ENCODE data around the gene BTBD9. TPM values are rescaled to one million over a fixed set of nuclear protein-coding genes. Genes with fewer than 3 reads are reported as not detected.

Gene BTBD9
- total RNA-seq, 1 experiment from 2014 or later: 8.9 TPM

GRCh38 chr6:38173909-38174308 lies 465.8 kb downstream of the BTBD9 start:
- H4K8ac ChIP-seq (replicated peaks; ENCODE audit: insufficient read length, low read depth, low read length): no peak overlapping the region
- Mint-ChIP-seq H3K4me1 (peaks cover 31 to 56% of the 10 kb centered on the region in 2 experiments), H3K4me3 (no peak overlapping the region), H3K9me3 (no peaks in the 10 kb centered on the region), H3K36me3 (ENCODE audit: insufficient read depth in 1 of 3, low read depth in 3 of 3) (no peaks in the 10 kb centered on the region; a peak in 1 of 7 replicates), H3K27ac (no peak overlapping the region), H3K27me3 (ENCODE audit: low read depth) (no peaks in the 10 kb centered on the region)
- H3K18ac ChIP-seq (ENCODE audit: insufficient read length, low read depth, low read length): no peak overlapping the region
- no peaks in the 10 kb centered on the region for H3K79me2 ChIP-seq (ENCODE audit: insufficient read depth, low read length)
- H3K4me1 ChIP-seq (ENCODE audit: insufficient read depth, low read length): no peaks in the 10 kb centered on the region
- H3K23me2 ChIP-seq (ENCODE audit: insufficient read length, low read depth, low read length, poor library complexity, severe bottlenecking): no peaks in the 10 kb centered on the region
- H3K14ac ChIP-seq (ENCODE audit: insufficient read depth, low read length): no peak overlapping the region
- no CpG with 5 or more reads among the region's 11 CpGs for WGBS (ENCODE audit: extremely low coverage, insufficient read length, low lambda C conversion rate)
- H3K79me1 ChIP-seq (ENCODE audit: insufficient read depth, low read depth, low read length, poor library complexity, severe bottlenecking): no peaks in the 10 kb centered on the region
- H2BK20ac ChIP-seq (ENCODE audit: low read depth, low read length, poor library complexity, severe bottlenecking): no peak overlapping the region
- TF ChIP-seq CTCF (conservative IDR thresholded peaks at IDR 0.05): no peak
- H4K91ac ChIP-seq (ENCODE audit: insufficient read length, low read depth, low read length): no peak overlapping the region
- H2BK15ac ChIP-seq (ENCODE audit: low read depth, low read length): no peak overlapping the region
- H3K9ac ChIP-seq (ENCODE audit: extremely low read depth, insufficient read length, low read length): no peak overlapping the region
- H3K4ac ChIP-seq (ENCODE audit: low read depth, low read length): no peak overlapping the region
- no peak overlapping the region for H2AFZ ChIP-seq (ENCODE audit: low read length)
- no peak overlapping the region for H2BK12ac ChIP-seq (ENCODE audit: insufficient read length, low read depth, low read length)
- no peak overlapping the region for H3K27ac ChIP-seq (ENCODE audit: insufficient read length, low read depth, low read length)
- no peak overlapping the region for H3K23ac ChIP-seq (ENCODE audit: insufficient read length, low read depth, low read length)
- H3T11ph ChIP-seq (ENCODE audit: low read length): no peak overlapping the region
- no peaks in the 10 kb centered on the region for H4K20me1 ChIP-seq (ENCODE audit: control insufficient read depth, insufficient read depth, insufficient read length)
- no peaks in the 10 kb centered on the region for H3K27me3 ChIP-seq (ENCODE audit: insufficient read depth, low read length)
- DNase-seq: no peak
- H3K4me2 ChIP-seq (ENCODE audit: insufficient read depth, insufficient read length, low read length): no peak overlapping the region
- no peak overlapping the region for H2BK120ac ChIP-seq (ENCODE audit: low read depth, low read length, poor library complexity, severe bottlenecking)
- no peak overlapping the region for H4K5ac ChIP-seq (ENCODE audit: insufficient read length, low read depth, low read length)
- no peak overlapping the region for H2AK5ac ChIP-seq (ENCODE audit: insufficient read length, low read length)
- H3K9me3 ChIP-seq (ENCODE audit: control insufficient read depth, low read depth, low read length): no peaks in the 10 kb centered on the region
- H3K56ac ChIP-seq (ENCODE audit: insufficient read length, low read depth, low read length): no peak overlapping the region
- no peak overlapping the region for H2BK5ac ChIP-seq (ENCODE audit: insufficient read length, low read length)

All from H9 (cell line).